MM.1S (cell line): ENCODE results near the gene CSRNP3.

Experiments used
- DNase-seq: peaks from one replicate; pipeline ENCODE4 v3.0.0-alpha.2; 2015
- H2AFZ ChIP-seq: fragments of 300-600 bp; sonication (generic); 2 replicates; pipeline ENCODE4 v1.6.0; 2016; ENCODE audit warnings: antibody characterized with exemption, low read length
- H3F3A ChIP-seq: fragments of 300-600 bp; sonication (generic); 2 replicates; pipeline ENCODE4 v1.6.1; 2016; ENCODE audit warnings: mild to moderate bottlenecking, antibody characterized with exemption, low read length, moderate library complexity, mixed read lengths; ENCODE audit not compliant: insufficient read depth
- H3K27ac ChIP-seq: fragments of 300-600 bp; sonication (generic); 2 replicates; pipeline ENCODE4 v1.5.1; 2016; ENCODE audit warnings: mild to moderate bottlenecking, low read length
- H3K27me3 ChIP-seq: fragments of 300-600 bp; sonication (generic); replicated peaks from 2 replicates; pipeline ENCODE4 v1.6.0; 2016; ENCODE audit warnings: low read length; ENCODE audit not compliant: insufficient read depth
- H3K36me3 ChIP-seq: fragments of 300-600 bp; sonication (generic); replicated peaks from 2 replicates; pipeline ENCODE4 v1.6.1; 2016; ENCODE audit warnings: mild to moderate bottlenecking, low read length, mixed read lengths; ENCODE audit not compliant: insufficient read depth
- H3K4me1 ChIP-seq: fragments of 300-600 bp; sonication (generic); 2 replicates; pipeline ENCODE4 v1.6.1; 2016; ENCODE audit warnings: low read length, mixed read lengths
- H3K4me2 ChIP-seq: fragments of 300-600 bp; sonication (generic); 2 replicates; pipeline ENCODE4 v1.6.0; 2016; ENCODE audit warnings: low read depth, low read length
- H3K4me3 ChIP-seq: fragments of 300-600 bp; sonication (generic); 2 replicates; pipeline ENCODE4 v1.5.1; 2016; ENCODE audit warnings: low read length, mixed read lengths
- H3K79me2 ChIP-seq: fragments of 300-600 bp; sonication (generic); 2 replicates; pipeline ENCODE4 v1.6.1; 2016; ENCODE audit warnings: mixed run types, low read length, mixed read lengths
- H3K9ac ChIP-seq: fragments of 300-600 bp; sonication (generic); 2 replicates; pipeline ENCODE4 v1.6.1; 2016; ENCODE audit warnings: low read length, mixed read lengths
- H3K9me2 ChIP-seq: fragments of 300-600 bp; sonication (generic); replicated peaks from 2 replicates; pipeline ENCODE4 v1.6.1; 2016; ENCODE audit warnings: mild to moderate bottlenecking, low read length, mixed read lengths; ENCODE audit not compliant: insufficient read depth
- H3K9me3 ChIP-seq: fragments of 300-600 bp; sonication (generic); replicated peaks from 2 replicates; pipeline ENCODE4 v1.6.1; 2016; ENCODE audit warnings: mild to moderate bottlenecking, low read length, mixed read lengths; ENCODE audit not compliant: insufficient read depth
- H4K20me1 ChIP-seq: fragments of 300-600 bp; sonication (generic); 2 replicates; pipeline ENCODE4 v1.6.1; 2016; ENCODE audit warnings: mild to moderate bottlenecking, low read length, moderate library complexity, mixed read lengths; ENCODE audit not compliant: insufficient read depth
- EZH2 ChIP-seq: fragments of 300-600 bp; sonication (generic); optimal IDR thresholded peaks from 2 replicates; pipeline ENCODE3; 2017; ENCODE audit warnings: low read depth, mild to moderate bottlenecking, antibody characterized with exemption, low read length, mixed read lengths
- EZH2phosphoT487 ChIP-seq: fragments of 300-600 bp; sonication (generic); IDR thresholded peaks from 2 replicates; pipeline ENCODE4 v1.6.1; 2018; ENCODE audit warnings: antibody characterized with exemption, low read length
- TF ChIP-seq, protein P1 (sequence below): fragments of 300-600 bp; sonication (generic); IDR thresholded peaks from 2 replicates; pipeline ENCODE4 v1.5.1; 2016; ENCODE audit warnings: antibody characterized with exemption, low read length, mixed read lengths

CSRNP3 gene

DNA sequence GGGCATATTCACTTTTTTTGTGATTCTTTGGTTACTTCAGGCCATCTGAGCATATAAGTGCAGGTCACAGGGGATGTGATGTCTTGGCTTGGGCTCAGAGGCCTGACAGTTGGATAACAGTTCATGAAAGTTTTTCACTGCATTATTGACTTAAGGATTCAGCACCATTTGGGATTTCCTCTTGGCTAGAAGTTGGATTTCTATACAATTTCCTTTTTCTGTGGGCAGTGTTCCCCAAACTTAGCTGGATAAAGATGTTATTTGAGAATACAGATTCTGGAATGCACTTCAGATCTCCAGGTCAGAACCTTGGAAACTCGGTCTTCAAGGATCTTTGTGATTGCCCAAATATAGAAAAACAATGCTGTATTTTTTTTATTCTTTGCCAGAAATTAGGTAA, 246.6 kb downstream of the CSRNP3 start:
- DNase-seq = no peak
- Histone ChIP-seq H4K20me1 (no peaks in the 10 kb centered on the region), H3K9me3 (no peaks in the 10 kb centered on the region), H2AFZ (no peak overlapping the region), H3K4me2 (no peak overlapping the region), H3K9ac (no peak overlapping the region), H3K79me2 (no peaks in the 10 kb centered on the region), H3F3A (no peaks in the 10 kb centered on the region), H3K4me3 (no peak overlapping the region), H3K27me3 (no peaks in the 10 kb centered on the region), H3K27ac (no peak overlapping the region), H3K36me3 (no peaks in the 10 kb centered on the region), H3K9me2 (no peaks in the 10 kb centered on the region), H3K4me1 (no peaks in the 10 kb centered on the region)
- TF ChIP-seq, protein P1, sequence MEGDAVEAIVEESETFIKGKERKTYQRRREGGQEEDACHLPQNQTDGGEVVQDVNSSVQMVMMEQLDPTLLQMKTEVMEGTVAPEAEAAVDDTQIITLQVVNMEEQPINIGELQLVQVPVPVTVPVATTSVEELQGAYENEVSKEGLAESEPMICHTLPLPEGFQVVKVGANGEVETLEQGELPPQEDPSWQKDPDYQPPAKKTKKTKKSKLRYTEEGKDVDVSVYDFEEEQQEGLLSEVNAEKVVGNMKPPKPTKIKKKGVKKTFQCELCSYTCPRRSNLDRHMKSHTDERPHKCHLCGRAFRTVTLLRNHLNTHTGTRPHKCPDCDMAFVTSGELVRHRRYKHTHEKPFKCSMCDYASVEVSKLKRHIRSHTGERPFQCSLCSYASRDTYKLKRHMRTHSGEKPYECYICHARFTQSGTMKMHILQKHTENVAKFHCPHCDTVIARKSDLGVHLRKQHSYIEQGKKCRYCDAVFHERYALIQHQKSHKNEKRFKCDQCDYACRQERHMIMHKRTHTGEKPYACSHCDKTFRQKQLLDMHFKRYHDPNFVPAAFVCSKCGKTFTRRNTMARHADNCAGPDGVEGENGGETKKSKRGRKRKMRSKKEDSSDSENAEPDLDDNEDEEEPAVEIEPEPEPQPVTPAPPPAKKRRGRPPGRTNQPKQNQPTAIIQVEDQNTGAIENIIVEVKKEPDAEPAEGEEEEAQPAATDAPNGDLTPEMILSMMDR = no peak
- TF ChIP-seq EZH2 (no peak), EZH2phosphoT487 (no peak)

DNA sequence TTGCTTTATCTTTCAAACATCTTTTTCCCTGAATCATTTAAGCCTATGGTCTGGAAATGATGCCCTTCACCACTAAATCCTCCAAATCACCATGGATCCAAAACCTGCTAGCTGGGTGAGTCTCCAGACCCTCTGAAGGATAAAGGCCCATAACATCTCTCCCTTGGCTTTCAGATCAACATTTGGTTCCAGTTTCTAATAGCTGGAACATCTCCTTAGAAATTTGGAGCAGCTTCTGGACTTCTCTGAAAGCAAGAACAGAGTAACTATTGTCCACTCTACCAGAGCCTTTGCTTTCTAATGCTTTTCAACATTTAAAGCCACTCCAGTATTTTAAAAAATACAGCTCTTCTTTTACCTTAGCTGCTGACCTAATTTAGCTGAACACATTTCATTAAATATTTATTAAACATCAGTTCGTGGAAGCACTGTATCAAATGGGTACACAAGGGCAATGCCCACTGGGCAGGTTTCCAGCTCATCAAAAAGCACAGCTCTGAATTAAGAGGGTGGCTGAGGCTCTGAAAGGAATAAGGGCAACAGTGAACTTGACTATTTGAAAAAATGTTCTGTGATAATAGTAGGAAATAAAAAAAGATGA, 249.2 kb downstream of the CSRNP3 start:
- H3K4me1 ChIP-seq = no peaks in the 10 kb centered on the region
- TF ChIP-seq EZH2phosphoT487 = no peak
- TF ChIP-seq, protein P1 = no peak
- no peak overlapping the region for H3K9ac ChIP-seq
- no peaks in the 10 kb centered on the region for H3F3A ChIP-seq
- H4K20me1 ChIP-seq = no peaks in the 10 kb centered on the region
- H3K27ac ChIP-seq = no peak overlapping the region
- DNase-seq = no peak
- H3K36me3 ChIP-seq = no peaks in the 10 kb centered on the region
- no peak overlapping the region for H2AFZ ChIP-seq
- H3K4me3 ChIP-seq = no peak overlapping the region
- no peaks in the 10 kb centered on the region for H3K27me3 ChIP-seq
- H3K9me2 ChIP-seq = no peaks in the 10 kb centered on the region
- H3K79me2 ChIP-seq = no peaks in the 10 kb centered on the region
- H3K4me2 ChIP-seq = no peak overlapping the region
- no peaks in the 10 kb centered on the region for H3K9me3 ChIP-seq

DNA sequence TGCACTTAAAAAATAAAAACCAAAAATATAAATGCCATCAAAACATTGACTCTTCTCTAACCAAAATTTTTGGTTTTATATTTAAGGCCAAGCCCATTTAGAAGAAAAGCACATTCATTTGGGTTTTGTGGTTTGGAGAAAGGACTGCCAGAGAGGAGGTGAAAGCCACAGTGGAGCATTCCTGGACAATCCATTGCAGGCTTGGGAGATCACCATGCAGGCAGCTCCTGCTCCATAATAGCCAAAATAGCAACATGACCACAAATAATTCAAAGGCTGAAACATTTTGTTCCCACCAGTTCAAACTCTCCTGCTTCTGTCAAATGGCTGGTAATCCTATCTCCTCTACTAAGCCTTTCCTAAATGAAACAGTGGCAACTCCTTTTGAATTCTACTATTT, 251.0 kb downstream of the CSRNP3 start:
- H2AFZ ChIP-seq = no peak overlapping the region
- no peak for DNase-seq

More for the DNA sequence above, 251.0 kb downstream of the CSRNP3 start:
- no peak overlapping the region for H3K4me2 ChIP-seq
- H3K9ac ChIP-seq = no peak overlapping the region
- no peaks in the 10 kb centered on the region for H3K27me3 ChIP-seq
- no peak overlapping the region for H3K4me3 ChIP-seq
- H3K79me2 ChIP-seq = no peaks in the 10 kb centered on the region
- H4K20me1 ChIP-seq = no peaks in the 10 kb centered on the region
- H3F3A ChIP-seq = no peaks in the 10 kb centered on the region
- TF ChIP-seq EZH2phosphoT487 = no peak
- TF ChIP-seq, protein P1 = no peak
- TF ChIP-seq EZH2 = no peak
- no peaks in the 10 kb centered on the region for H3K36me3 ChIP-seq
- no peaks in the 10 kb centered on the region for H3K9me3 ChIP-seq
- no peaks in the 10 kb centered on the region for H3K4me1 ChIP-seq
- H3K9me2 ChIP-seq = no peaks in the 10 kb centered on the region
- no peak overlapping the region for H3K27ac ChIP-seq
